Kidney epithelial cell (primary cell): Measurements from ENCODE around the gene APBA1. TPM values are rescaled to one million over a fixed set of nuclear protein-coding genes. Genes with fewer than 3 reads are reported as not detected.
A peak's percentile ranks its signal among the peaks of the same experiment; 100 is the strongest.

Source experiments
- DNase-seq: peaks from one replicate; pipeline ENCODE4 v3.0.0-alpha.2; 2010; ENCODE audit warnings: low read depth
- H3K27me3 ChIP-seq: 2 replicates; pipeline ENCODE4 v1.6.0; 2011; ENCODE audit warnings: low read length; ENCODE audit not compliant: control insufficient read depth, insufficient read depth
- H3K36me3 ChIP-seq: 2 replicates; pipeline ENCODE4 v1.5.1; 2011; ENCODE audit warnings: low read length; ENCODE audit not compliant: control insufficient read depth, insufficient read depth
- H3K4me3 ChIP-seq: 2 replicates; pipeline ENCODE4 v1.5.1; 2011; ENCODE audit warnings: low read depth, mild to moderate bottlenecking, control low read depth, low read length
- total RNA-seq: library from RNA; depleted of rRNA; stranded (reverse); fragments of >200 nt; gene quantifications from 2 replicates; pipeline ENCODE4 v1.2.3, GENCODE V29; 2015
- TF ChIP-seq, protein P1 (sequence below): IDR thresholded peaks from 2 replicates; pipeline ENCODE4 v1.5.1; 2011; ENCODE audit warnings: mild to moderate bottlenecking, moderate library complexity, low read length, control low read depth, inconsistent platforms; ENCODE audit not compliant: insufficient read depth, poor library complexity, severe bottlenecking

Gene APBA1
- total RNA-seq, 1 donor from 2014 or later = 1.1 TPM

GRCh38 chr9:69671311-69671878, 776 bp downstream of the APBA1 start:
- peaks cover 7% of the 10 kb centered on the region for H3K27me3 ChIP-seq
- TF ChIP-seq, protein P1, sequence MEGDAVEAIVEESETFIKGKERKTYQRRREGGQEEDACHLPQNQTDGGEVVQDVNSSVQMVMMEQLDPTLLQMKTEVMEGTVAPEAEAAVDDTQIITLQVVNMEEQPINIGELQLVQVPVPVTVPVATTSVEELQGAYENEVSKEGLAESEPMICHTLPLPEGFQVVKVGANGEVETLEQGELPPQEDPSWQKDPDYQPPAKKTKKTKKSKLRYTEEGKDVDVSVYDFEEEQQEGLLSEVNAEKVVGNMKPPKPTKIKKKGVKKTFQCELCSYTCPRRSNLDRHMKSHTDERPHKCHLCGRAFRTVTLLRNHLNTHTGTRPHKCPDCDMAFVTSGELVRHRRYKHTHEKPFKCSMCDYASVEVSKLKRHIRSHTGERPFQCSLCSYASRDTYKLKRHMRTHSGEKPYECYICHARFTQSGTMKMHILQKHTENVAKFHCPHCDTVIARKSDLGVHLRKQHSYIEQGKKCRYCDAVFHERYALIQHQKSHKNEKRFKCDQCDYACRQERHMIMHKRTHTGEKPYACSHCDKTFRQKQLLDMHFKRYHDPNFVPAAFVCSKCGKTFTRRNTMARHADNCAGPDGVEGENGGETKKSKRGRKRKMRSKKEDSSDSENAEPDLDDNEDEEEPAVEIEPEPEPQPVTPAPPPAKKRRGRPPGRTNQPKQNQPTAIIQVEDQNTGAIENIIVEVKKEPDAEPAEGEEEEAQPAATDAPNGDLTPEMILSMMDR = no peak
- no peaks in the 10 kb centered on the region for H3K36me3 ChIP-seq
- no peak for DNase-seq
- H3K4me3 ChIP-seq = peak overlapping the region; percentile 69

GRCh38 chr9:69667306-69667705, 4.9 kb downstream of the APBA1 start:
- no peak for DNase-seq
- peaks cover 7% of the 10 kb centered on the region for H3K27me3 ChIP-seq
- no peaks in the 10 kb centered on the region for H3K36me3 ChIP-seq
- TF ChIP-seq, protein P1 = no peak
- no peak overlapping the region for H3K4me3 ChIP-seq

DNA sequence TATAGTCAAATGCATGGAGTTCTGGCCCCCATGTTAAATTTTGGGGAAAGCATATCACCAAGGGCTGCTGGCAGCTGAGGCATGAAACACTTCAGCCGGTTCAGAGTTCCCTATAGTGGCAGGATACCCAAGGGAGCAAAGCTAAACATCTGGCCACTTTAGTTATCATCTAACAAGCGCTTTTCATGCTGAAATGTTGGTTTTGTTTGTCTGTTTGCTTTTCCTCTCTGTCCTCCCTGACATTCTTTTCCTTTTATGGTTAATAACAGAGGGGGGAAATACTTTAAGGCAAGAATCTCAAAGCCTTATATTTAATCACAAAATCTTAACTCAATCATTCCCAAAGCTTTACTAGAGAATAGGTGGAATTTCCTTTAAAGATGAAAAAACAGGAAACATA, 11.9 kb downstream of the APBA1 start:
- H3K4me3 ChIP-seq = no peak overlapping the region
- no peaks in the 10 kb centered on the region for H3K27me3 ChIP-seq
- no peaks in the 10 kb centered on the region for H3K36me3 ChIP-seq
- TF ChIP-seq, protein P1 = no peak
- no peak for DNase-seq

DNA sequence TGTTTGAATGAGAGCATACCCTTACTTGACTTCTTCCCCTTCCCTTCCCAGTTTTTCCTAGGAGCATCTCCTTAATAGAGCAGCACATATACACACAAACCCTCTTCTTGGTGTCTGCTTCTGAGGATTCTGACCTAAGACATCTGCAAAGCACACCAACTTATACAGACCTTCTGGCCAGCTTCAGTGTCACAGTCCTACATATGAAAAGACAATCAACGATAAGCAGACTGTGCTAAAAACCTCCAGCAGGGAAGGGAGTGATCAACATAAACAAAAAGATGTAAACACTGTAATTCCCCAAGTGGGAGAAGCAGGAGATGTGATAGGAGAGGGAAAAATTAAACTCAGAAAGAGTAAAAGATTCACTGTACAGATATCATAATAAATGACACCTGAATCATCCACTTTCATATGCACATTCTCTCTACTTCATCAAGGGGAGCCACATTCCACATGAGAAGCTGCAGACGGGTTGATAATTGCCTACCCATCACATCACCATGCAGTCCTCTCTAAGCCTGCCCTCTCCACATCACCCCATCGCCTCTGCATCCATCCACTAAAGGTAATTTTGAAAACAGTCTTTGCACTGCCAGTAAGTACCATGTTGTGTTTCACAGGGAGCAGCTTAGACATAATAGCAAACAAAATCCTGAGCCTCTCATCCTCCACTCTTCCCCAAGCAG, 13.0 kb downstream of the APBA1 start:
- TF ChIP-seq, protein P1 = no peak

DNA sequence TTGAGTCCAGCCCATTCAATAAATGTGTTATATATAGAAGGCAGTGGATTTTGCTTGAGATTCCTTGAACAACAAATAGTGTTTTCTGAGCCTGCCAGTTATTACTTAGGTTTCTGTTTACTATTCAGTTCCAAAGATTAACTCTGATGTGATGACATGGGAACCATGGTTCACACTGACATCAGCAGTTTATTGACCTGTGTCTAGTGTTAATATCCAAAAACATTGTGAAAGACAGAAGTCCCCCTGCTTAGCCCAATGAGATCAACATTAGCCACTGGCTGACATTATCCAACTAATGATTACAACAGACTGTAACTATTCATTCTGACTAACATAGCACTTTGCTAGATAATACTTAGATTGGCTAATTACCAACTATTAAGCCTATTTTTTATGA, 14.9 kb downstream of the APBA1 start:
- TF ChIP-seq, protein P1 = no peak
- Histone ChIP-seq H3K27me3 (no peaks in the 10 kb centered on the region), H3K36me3 (no peaks in the 10 kb centered on the region), H3K4me3 (no peak overlapping the region)
- no peak for DNase-seq

More for the DNA sequence above, 13.0 kb downstream of the APBA1 start:
- no peak for DNase-seq
- H3K36me3 ChIP-seq = no peaks in the 10 kb centered on the region
- H3K27me3 ChIP-seq = no peaks in the 10 kb centered on the region
- no peak overlapping the region for H3K4me3 ChIP-seq

GRCh38 chr9:69655065-69655464, 17.1 kb downstream of the APBA1 start:
- TF ChIP-seq, protein P1 = no peak
- H3K27me3 ChIP-seq = no peaks in the 10 kb centered on the region
- DNase-seq = no peak
- H3K4me3 ChIP-seq = no peak overlapping the region
- H3K36me3 ChIP-seq = no peaks in the 10 kb centered on the region
